HFF-Myc (cell line): ENCODE results near the gene NPFF.

Experiments
- DNase-seq: peaks from one replicate; pipeline ENCODE4 v3.0.0-alpha.2; 2011; ENCODE audit warnings: low read depth; ENCODE audit errors: extremely low read depth
- H3K4me3 ChIP-seq: replicated peaks from 2 replicates; pipeline ENCODE4 v1.5.1; 2011; ENCODE audit warnings: low read depth, mild to moderate bottlenecking, control low read depth, low read length
- TF ChIP-seq, protein P1 (sequence below): IDR thresholded peaks from 2 replicates; pipeline ENCODE4 v1.5.1; 2012; ENCODE audit warnings: mild to moderate bottlenecking, low read depth, low read length, control low read depth; ENCODE audit errors: missing control alignments

Gene NPFF

DNA sequence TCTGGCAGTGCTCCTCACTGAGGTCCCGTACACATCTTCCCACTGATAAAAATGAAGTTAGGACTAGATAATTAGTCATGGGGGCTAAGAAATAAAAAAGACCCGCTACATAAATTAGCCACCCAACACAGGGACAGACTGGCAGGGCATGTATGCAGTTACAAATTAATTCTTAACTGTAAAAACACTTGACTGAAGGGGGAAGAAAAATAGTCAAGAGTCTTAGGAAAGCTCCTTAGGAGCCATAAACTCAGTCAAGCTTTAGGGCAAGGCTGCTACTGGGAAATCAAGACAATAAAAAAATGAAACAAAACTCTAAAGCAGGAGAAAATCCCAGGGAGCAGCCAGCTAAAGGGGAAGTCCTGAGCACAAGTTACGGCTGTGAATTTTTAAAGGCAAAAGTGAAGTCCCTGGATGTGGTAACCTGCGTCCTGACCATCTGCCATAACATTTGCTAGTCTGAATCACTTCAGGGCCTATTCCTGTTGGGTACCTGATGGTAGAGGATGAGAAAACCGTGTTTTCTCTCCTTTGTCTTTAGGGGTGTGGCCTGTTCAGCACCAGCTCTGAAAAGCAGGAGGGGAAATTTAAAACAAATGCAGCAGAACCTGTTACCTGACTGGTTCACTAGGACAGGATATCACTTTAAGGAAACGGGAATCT is 7.5 kb upstream of the NPFF start:
- no peak for DNase-seq
- TF ChIP-seq, protein P1, sequence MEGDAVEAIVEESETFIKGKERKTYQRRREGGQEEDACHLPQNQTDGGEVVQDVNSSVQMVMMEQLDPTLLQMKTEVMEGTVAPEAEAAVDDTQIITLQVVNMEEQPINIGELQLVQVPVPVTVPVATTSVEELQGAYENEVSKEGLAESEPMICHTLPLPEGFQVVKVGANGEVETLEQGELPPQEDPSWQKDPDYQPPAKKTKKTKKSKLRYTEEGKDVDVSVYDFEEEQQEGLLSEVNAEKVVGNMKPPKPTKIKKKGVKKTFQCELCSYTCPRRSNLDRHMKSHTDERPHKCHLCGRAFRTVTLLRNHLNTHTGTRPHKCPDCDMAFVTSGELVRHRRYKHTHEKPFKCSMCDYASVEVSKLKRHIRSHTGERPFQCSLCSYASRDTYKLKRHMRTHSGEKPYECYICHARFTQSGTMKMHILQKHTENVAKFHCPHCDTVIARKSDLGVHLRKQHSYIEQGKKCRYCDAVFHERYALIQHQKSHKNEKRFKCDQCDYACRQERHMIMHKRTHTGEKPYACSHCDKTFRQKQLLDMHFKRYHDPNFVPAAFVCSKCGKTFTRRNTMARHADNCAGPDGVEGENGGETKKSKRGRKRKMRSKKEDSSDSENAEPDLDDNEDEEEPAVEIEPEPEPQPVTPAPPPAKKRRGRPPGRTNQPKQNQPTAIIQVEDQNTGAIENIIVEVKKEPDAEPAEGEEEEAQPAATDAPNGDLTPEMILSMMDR = no peak

GRCh38 chr12:53513712-53514410 is 6.6 kb upstream of the NPFF start:
- no peak for DNase-seq
- H3K4me3 ChIP-seq = no peak overlapping the region
- TF ChIP-seq, protein P1 = no peak

More for the DNA sequence above, 7.5 kb upstream of the NPFF start:
- no peak overlapping the region for H3K4me3 ChIP-seq

DNA sequence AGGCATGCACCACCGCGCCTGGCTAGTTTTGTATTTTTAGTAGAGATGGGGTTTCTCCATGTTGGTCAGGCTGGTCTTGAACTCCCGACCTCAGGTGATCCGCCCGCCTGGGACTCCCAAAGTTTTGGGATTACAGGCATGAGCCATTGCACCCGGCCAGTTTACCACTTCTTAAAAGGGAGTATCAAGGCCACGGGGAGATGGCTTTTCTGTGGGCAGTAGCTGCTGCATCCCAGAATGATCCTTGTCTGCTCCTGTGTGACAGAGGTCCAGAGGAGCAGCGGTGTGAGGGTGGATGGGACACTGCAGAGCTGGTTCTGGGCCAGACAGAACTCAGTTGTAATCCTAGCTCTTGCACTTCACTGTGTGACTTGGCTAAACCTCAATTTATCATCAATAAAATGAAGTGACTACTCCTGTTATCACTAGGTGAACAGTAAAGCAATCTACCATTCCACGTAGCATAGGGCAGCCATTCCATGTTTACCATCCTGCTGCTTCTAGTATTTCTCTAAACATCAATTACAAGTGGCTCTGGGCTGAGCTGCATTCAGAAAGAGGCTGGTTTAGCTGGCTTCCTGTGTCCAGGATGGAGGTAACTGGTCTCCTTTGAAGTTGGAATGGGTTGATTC is 3.0 kb upstream of the NPFF start:
- DNase-seq = no peak

DNA sequence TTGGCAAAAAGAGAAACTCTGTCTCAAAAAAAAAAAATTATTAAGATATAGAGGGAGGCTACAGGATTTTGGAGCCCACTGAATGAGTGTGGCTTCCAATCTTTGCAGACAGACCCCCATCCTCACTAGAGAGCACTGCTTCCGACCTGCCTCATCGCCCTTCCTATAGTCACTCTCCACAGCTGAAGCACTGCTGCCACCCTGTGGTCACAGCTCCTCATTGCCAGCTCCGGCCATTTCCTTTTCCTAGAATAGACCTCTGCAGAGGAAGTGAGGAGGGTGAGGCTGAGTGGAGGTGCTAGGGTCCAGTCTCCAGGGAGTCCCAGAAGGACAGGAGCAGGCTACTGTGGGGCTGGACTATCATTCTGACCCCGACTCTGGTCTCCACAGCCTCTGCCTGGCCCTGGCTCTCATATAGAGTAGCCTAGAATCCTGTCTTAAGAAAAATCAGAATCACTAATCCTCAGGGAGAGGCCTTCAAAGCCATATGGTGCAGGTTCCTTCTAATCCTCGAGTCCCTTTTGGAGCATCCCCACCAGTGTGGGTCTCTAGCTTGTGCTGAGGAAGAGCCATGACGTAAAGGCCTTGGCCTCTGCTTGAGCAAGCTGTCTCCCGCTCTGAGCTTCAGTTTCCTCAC is 1.4 kb upstream of the NPFF start:
- H3K4me3 ChIP-seq = no peak overlapping the region
- DNase-seq = no peak
- TF ChIP-seq, protein P1 = peak; percentile 95

More for the DNA sequence above, 3.0 kb upstream of the NPFF start:
- TF ChIP-seq, protein P1 = no peak
- no peak overlapping the region for H3K4me3 ChIP-seq

- TF ChIP-seq, protein P1 = no peak
- no peak for DNase-seq
- no peak overlapping the region for H3K4me3 ChIP-seq
Measured at GRCh38 chr12:53507603-53507885, 260 bp upstream of the NPFF start.

GRCh38 chr12:53506450-53506785 is 866 bp downstream of the NPFF start:
- H3K4me3 ChIP-seq = no peak overlapping the region
- DNase-seq = no peak
- TF ChIP-seq, protein P1 = no peak
